B cell (primary cell): ENCODE results near the gene OSR1. TPM values are rescaled to one million over a fixed set of nuclear protein-coding genes. Genes with fewer than 3 reads are reported as not detected.
A peak's percentile ranks its signal among the peaks of the same experiment; 100 is the strongest.

ENCODE experiments used
- ATAC-seq: fragments of 200-7000 bp; cut with Tn5 transposase; one replicate; pipeline ENCODE4 v1.10.0; 2021; ENCODE audit warnings: low read depth, mild to moderate bottlenecking, moderate number of reproducible peaks, moderate library complexity
- CTCF ChIA-PET: fragments of 350-600 bp; sonication (Branson Sonifier 250); formaldehyde crosslinking; loops from one replicate; lab custom pipeline; 2021; ENCODE audit warnings: antibody characterized with exemption, inconsistent platforms; lab: Charles Lee
- POLR2A ChIA-PET: fragments of 350-600 bp; sonication (Branson Sonifier 250); formaldehyde crosslinking; loops from one replicate; lab custom pipeline; 2021; ENCODE audit warnings: antibody characterized with exemption; lab: Charles Lee
- DNase-seq: peaks from one replicate; pipeline ENCODE4 v3.0.0; 2013
- H2AFZ ChIP-seq: 2 replicates; pipeline ENCODE4 v1.6.1; 2012; ENCODE audit warnings: mild to moderate bottlenecking, low read depth, low read length; ENCODE audit not compliant: insufficient read depth, poor library complexity, severe bottlenecking
- H3K27ac ChIP-seq, 2 donors: 1 replicate in 1 of 2; 2 replicates in 1 of 2; pipeline ENCODE4 v1.5.1; 2012 to 2013; ENCODE audit warnings: low read length in 2 of 2, mild to moderate bottlenecking in 2 of 2, moderate library complexity in 1 of 2
- H3K27me3 ChIP-seq, 4 experiments: fragments of 200-600 bp in 1 of 4; sonication (generic) in 1 of 4; replicated peaks in 1 of 4; 1 replicate in 2 of 4; 2 replicates in 2 of 4; pipeline versions ENCODE4 v1.6.1 to v1.7.0; 2013 to 2016; ENCODE audit warnings: low read length in 3 of 4, mild to moderate bottlenecking in 2 of 4, mixed read lengths in 1 of 4, moderate library complexity in 1 of 4; ENCODE audit not compliant: insufficient read depth in 4 of 4, control insufficient read depth in 3 of 4; ENCODE audit errors: control extremely low read depth in 1 of 4
- H3K36me3 ChIP-seq, 2 experiments: replicated peaks in 1 of 2; 1 replicate in 1 of 2; 2 replicates in 1 of 2; pipeline versions ENCODE4 v1.6.1 to v1.7.1; 2013; ENCODE audit warnings: low read length in 1 of 2; ENCODE audit not compliant: insufficient read depth in 2 of 2, control insufficient read depth in 1 of 2; ENCODE audit errors: control extremely low read depth in 1 of 2, extremely low read depth in 1 of 2
- H3K4me1 ChIP-seq, 2 donors: fragments of 200-600 bp in 1 of 2; sonication (generic) in 1 of 2; 1 replicate in 1 of 2; 2 replicates in 1 of 2; pipeline versions ENCODE4 v1.5.1 to v1.6.1; 2013 to 2017; ENCODE audit warnings: low read length in 2 of 2; ENCODE audit not compliant: control insufficient read depth in 2 of 2, insufficient read depth in 2 of 2
- H3K4me2 ChIP-seq: replicated peaks from 2 replicates; pipeline ENCODE3; 2012; ENCODE audit warnings: mild to moderate bottlenecking, low read depth, low read length; ENCODE audit not compliant: poor library complexity, severe bottlenecking
- H3K4me3 ChIP-seq, 5 experiments: fragments of 200-600 bp in 1 of 5; sonication (generic) in 1 of 5; 1 replicate in 3 of 5; 2 replicates in 2 of 5; pipeline versions ENCODE4 v1.5.1 to v1.7.0; 2011 to 2016; ENCODE audit warnings: low read length in 4 of 5, mild to moderate bottlenecking in 4 of 5, low read depth in 2 of 5, control low read depth in 1 of 5, moderate library complexity in 1 of 5; ENCODE audit not compliant: insufficient read depth in 1 of 5; ENCODE audit errors: control extremely low read depth in 1 of 5, extremely low read depth in 1 of 5
- H3K79me2 ChIP-seq: fragments of 200-600 bp; sonication (generic); one replicate; pipeline ENCODE4 v1.6.0; 2016; ENCODE audit warnings: low read length; ENCODE audit not compliant: control insufficient read depth, insufficient read depth
- H3K9ac ChIP-seq: fragments of 200-600 bp; sonication (generic); 2 replicates; pipeline ENCODE4 v1.6.1; 2017; ENCODE audit warnings: mild to moderate bottlenecking, low read length, moderate library complexity
- H3K9me3 ChIP-seq, 3 donors: one replicate each; pipeline versions ENCODE4 v1.6.1 to v1.7.1; 2013; ENCODE audit warnings: low read length in 2 of 3; ENCODE audit not compliant: control insufficient read depth in 2 of 3, insufficient read depth in 1 of 3; ENCODE audit errors: control extremely low read depth in 1 of 3
- H4K20me1 ChIP-seq: 2 replicates; pipeline ENCODE4 v1.6.0; 2012; ENCODE audit warnings: mild to moderate bottlenecking, low read length; ENCODE audit not compliant: insufficient read depth, control insufficient read depth, poor library complexity, severe bottlenecking
- H3K27ac Mint-ChIP-seq: one replicate; pipeline ENCODE4 v1.8.0; 2021; ENCODE audit warnings: mixed read lengths
- H3K27me3 Mint-ChIP-seq: one replicate; pipeline ENCODE4 v1.8.0; 2021; ENCODE audit warnings: mixed read lengths
- H3K4me1 Mint-ChIP-seq: one replicate; pipeline ENCODE4 v1.8.0; 2021; ENCODE audit warnings: mixed read lengths
- H3K4me3 Mint-ChIP-seq: one replicate; pipeline ENCODE4 v1.8.0; 2021; ENCODE audit warnings: mixed read lengths
- H3K9me3 Mint-ChIP-seq: one replicate; pipeline ENCODE4 v1.8.0; 2022; ENCODE audit warnings: mixed read lengths; ENCODE audit not compliant: insufficient read depth
- EZH2 ChIP-seq: IDR thresholded peaks from 2 replicates; pipeline ENCODE4 v1.6.1; 2012; ENCODE audit warnings: borderline replicate concordance, low read depth, mild to moderate bottlenecking, moderate library complexity, low read length; ENCODE audit not compliant: insufficient read depth, poor library complexity, severe bottlenecking
- WGBS: methylation state at CpG from one replicate; pipeline ENCODE4 v1.1.5; 2013; ENCODE audit warnings: missing lambda C conversion rate; ENCODE audit not compliant: insufficient coverage; 5-methylcytosine and 5-hydroxymethylcytosine counted together
- intact Hi-C: fragments of 100-400 bp; cut with micrococcal nuclease; formaldehyde crosslinking; loops from one replicate; pipeline ENCODE4 v1.10.0; 2022
- polyA plus RNA-seq: library from polyadenylated mRNA; depleted of rRNA; stranded (reverse); fragments of >200 nt; gene quantifications from 2 replicates; pipeline ENCODE4 v1.2.3, GENCODE V29; 2012
- total RNA-seq, 2 donors: library from RNA; stranded (reverse); fragments of 120-200 nt in 1 of 2; gene quantifications; 1 replicate in 1 of 2; 2 replicates in 1 of 2; pipeline versions ENCODE4 v1.2.3 to v1.2.4, GENCODE V29; 2013 to 2022
- TF ChIP-seq, protein P1 (sequence below): fragments of 200-600 bp; IDR thresholded peaks from one replicate; pipeline ENCODE4 v1.8.0; 2022; ENCODE audit warnings: antibody characterized with exemption, mild to moderate bottlenecking

The OSR1 gene
- total and polyA plus RNA-seq, 2 donors (not counting 1 experiment from before 2014, with no cell fraction given): not detected

DNA sequence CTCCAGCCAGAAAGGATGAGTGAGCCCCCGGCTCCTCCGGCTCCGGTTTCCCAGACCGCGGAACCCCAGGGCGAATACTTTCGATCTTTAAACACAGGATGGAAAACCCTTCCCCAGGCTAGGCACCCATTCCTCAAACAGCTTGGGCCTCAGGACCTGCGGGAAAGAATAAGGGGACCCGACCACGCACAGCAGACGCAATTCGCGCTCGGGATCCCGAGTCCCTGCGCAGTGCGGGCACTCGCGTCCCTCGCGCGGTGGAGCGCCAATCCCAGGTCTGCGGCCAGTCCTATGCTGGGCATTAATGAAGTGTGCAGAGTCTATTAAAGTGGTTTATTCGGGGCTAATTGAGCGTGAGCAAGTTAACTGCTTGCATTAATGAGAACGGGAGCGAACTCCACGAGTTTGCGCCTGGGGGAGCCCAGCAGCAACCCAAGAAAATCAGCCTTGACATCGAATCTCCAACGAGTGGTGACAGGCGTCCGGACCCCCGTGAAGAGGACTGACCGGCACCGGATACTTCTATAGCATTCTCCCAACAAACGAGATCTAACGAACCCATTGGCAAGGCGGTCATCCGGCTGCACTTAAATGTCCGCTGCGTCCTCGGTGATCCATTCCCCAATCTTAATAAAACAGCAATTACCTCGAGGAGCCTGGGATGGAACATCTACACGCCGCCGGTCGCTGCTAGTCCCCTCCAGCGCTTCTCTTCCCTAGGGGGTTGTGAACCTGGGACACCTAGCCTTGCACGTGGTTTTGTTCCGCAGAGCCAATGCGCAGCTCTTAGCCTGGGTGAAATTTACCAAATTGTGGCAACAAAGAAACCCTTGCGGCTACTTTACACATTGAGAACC lies 1.6 kb downstream of the OSR1 start:
- Histone ChIP-seq H3K27ac (no peak overlapping the region), H4K20me1 (no peaks in the 10 kb centered on the region), H3K4me3 (peak overlapping the region in 1 of 5 experiments; percentile 23), H3K79me2 (no peaks in the 10 kb centered on the region), H3K36me3 (no peaks in the 10 kb centered on the region), H3K4me1 (peaks cover 56 to 67% of the 10 kb centered on the region in 2 donors), H3K9me3 (peaks cover 0 to 80% (median 5%) of the 10 kb centered on the region in 3 donors), H3K9ac (no peak overlapping the region), H3K4me2 (peak overlapping the region; percentile 85), H3K27me3 (peaks cover 0 to 99% (median 80%) of the 10 kb centered on the region in 4 experiments), H2AFZ (no peak overlapping the region)
- no peak for ATAC-seq
- Mint-ChIP-seq H3K4me3 (peak overlapping the region; percentile 60), H3K27ac (peak overlapping the region; percentile 32), H3K9me3 (no peaks in the 10 kb centered on the region), H3K4me1 (peaks cover 42% of the 10 kb centered on the region), H3K27me3 (peaks cover 76% of the 10 kb centered on the region)
- CTCF ChIA-PET: interaction anchor here (1.1 kb wide), 1 partner anchor 11 kb away, joined by 3 read pairs; no protein-coding TSS in a partner anchor
- intact Hi-C loops: no loop called here
- WGBS: 12% methylated on average over 53 of the region's 54 CpGs
- peak; percentile 61 for DNase-seq
- POLR2A ChIA-PET: interaction anchor here (1.7 kb wide), 1 partner anchor 9 kb away, joined by 5 read pairs; no protein-coding TSS in a partner anchor
- TF ChIP-seq EZH2: peak; percentile 83
- TF ChIP-seq, protein P1, sequence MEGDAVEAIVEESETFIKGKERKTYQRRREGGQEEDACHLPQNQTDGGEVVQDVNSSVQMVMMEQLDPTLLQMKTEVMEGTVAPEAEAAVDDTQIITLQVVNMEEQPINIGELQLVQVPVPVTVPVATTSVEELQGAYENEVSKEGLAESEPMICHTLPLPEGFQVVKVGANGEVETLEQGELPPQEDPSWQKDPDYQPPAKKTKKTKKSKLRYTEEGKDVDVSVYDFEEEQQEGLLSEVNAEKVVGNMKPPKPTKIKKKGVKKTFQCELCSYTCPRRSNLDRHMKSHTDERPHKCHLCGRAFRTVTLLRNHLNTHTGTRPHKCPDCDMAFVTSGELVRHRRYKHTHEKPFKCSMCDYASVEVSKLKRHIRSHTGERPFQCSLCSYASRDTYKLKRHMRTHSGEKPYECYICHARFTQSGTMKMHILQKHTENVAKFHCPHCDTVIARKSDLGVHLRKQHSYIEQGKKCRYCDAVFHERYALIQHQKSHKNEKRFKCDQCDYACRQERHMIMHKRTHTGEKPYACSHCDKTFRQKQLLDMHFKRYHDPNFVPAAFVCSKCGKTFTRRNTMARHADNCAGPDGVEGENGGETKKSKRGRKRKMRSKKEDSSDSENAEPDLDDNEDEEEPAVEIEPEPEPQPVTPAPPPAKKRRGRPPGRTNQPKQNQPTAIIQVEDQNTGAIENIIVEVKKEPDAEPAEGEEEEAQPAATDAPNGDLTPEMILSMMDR: no peak
